ENCODE measurements around the gene DCLK1. TPM values are rescaled to one million over a fixed set of nuclear protein-coding genes. Genes with fewer than 3 reads are reported as not detected.

The DCLK1 gene
- total RNA-seq, 1 donor from 2014 or later: under 0.01 TPM

- no peak for DNase-seq (ENCODE audit: low read depth)
- FAIRE-seq: no peak
- Histone ChIP-seq H3K27me3 (ENCODE audit: control insufficient read depth, insufficient read depth, low read length) (no peaks in the 10 kb centered on the region), H3K36me3 (ENCODE audit: control insufficient read depth, insufficient read depth, low read length) (no peaks in the 10 kb centered on the region), H3K4me3 (ENCODE audit: low read depth, low read length) (no peak overlapping the region)
- TF ChIP-seq CTCF (IDR thresholded peaks at IDR 0.05; ENCODE audit: insufficient read depth, low read length, severe bottlenecking): no peak
Measured at GRCh38 chr13:35909091-35909490, 222.1 kb downstream of the DCLK1 start.

GRCh38 chr13:35908226-35908625 lies 223.0 kb downstream of the DCLK1 start:
- no peaks in the 10 kb centered on the region for H3K36me3 ChIP-seq (ENCODE audit: control insufficient read depth, insufficient read depth, low read length)
- DNase-seq (ENCODE audit: low read depth) (no peak), FAIRE-seq (no peak)
- no peak overlapping the region for H3K4me3 ChIP-seq (ENCODE audit: low read depth, low read length)
- H3K27me3 ChIP-seq (ENCODE audit: control insufficient read depth, insufficient read depth, low read length): no peaks in the 10 kb centered on the region
- TF ChIP-seq CTCF (IDR thresholded peaks at IDR 0.05; ENCODE audit: insufficient read depth, low read length, severe bottlenecking): no peak

- no peak overlapping the region for H3K4me3 ChIP-seq (ENCODE audit: low read depth, low read length)
- DNase-seq (ENCODE audit: low read depth) (no peak), FAIRE-seq (no peak)
- no peak for TF ChIP-seq CTCF (IDR thresholded peaks at IDR 0.05; ENCODE audit: insufficient read depth, low read length, severe bottlenecking)
- H3K36me3 ChIP-seq (ENCODE audit: control insufficient read depth, insufficient read depth, low read length): no peaks in the 10 kb centered on the region
- no peaks in the 10 kb centered on the region for H3K27me3 ChIP-seq (ENCODE audit: control insufficient read depth, insufficient read depth, low read length)
Measured at GRCh38 chr13:35906636-35907035, 224.5 kb downstream of the DCLK1 start.

- FAIRE-seq: no peak
- TF ChIP-seq CTCF (IDR thresholded peaks at IDR 0.05; ENCODE audit: insufficient read depth, low read length, severe bottlenecking): no peak
- Histone ChIP-seq H3K4me3 (ENCODE audit: low read depth, low read length) (no peak overlapping the region), H3K36me3 (ENCODE audit: control insufficient read depth, insufficient read depth, low read length) (no peaks in the 10 kb centered on the region), H3K27me3 (ENCODE audit: control insufficient read depth, insufficient read depth, low read length) (no peaks in the 10 kb centered on the region)
- DNase-seq (ENCODE audit: low read depth): no peak
Measured at GRCh38 chr13:35903075-35903474, 228.1 kb downstream of the DCLK1 start.

GRCh38 chr13:35898041-35898440 lies 233.1 kb downstream of the DCLK1 start:
- Histone ChIP-seq H3K36me3 (ENCODE audit: control insufficient read depth, insufficient read depth, low read length) (no peaks in the 10 kb centered on the region), H3K27me3 (ENCODE audit: control insufficient read depth, insufficient read depth, low read length) (no peaks in the 10 kb centered on the region), H3K4me3 (ENCODE audit: low read depth, low read length) (no peak overlapping the region)
- DNase-seq (ENCODE audit: low read depth) (no peak), FAIRE-seq (no peak)
- no peak for TF ChIP-seq CTCF (IDR thresholded peaks at IDR 0.05; ENCODE audit: insufficient read depth, low read length, severe bottlenecking)

- FAIRE-seq (no peak), DNase-seq (ENCODE audit: low read depth) (no peak)
- no peak for TF ChIP-seq CTCF (IDR thresholded peaks at IDR 0.05; ENCODE audit: insufficient read depth, low read length, severe bottlenecking)
Measured at GRCh38 chr13:35894636-35895035, 236.5 kb downstream of the DCLK1 start.

More at GRCh38 chr13:35894636-35895035, 236.5 kb downstream of the DCLK1 start:
- H3K27me3 ChIP-seq (ENCODE audit: control insufficient read depth, insufficient read depth, low read length): no peaks in the 10 kb centered on the region
- H3K36me3 ChIP-seq (ENCODE audit: control insufficient read depth, insufficient read depth, low read length): no peaks in the 10 kb centered on the region
- H3K4me3 ChIP-seq (ENCODE audit: low read depth, low read length): no peak overlapping the region
